Measurements from ENCODE around the gene REXO4.

REXO4 gene

GRCh38 chr9:133375724-133376654 is 41.8 kb downstream of the REXO4 start, which contains the start of the genes STKLD1 and SURF4:
TSS of gene STKLD1 (plus strand) at chr9:133376366. CDS start at chr9:133376474, 108 bp downstream.
TSS of gene SURF4 (minus strand) at chr9:133376060. CDS start at chr9:133375969, 91 bp downstream.
- TF ChIP-seq, protein P1, sequence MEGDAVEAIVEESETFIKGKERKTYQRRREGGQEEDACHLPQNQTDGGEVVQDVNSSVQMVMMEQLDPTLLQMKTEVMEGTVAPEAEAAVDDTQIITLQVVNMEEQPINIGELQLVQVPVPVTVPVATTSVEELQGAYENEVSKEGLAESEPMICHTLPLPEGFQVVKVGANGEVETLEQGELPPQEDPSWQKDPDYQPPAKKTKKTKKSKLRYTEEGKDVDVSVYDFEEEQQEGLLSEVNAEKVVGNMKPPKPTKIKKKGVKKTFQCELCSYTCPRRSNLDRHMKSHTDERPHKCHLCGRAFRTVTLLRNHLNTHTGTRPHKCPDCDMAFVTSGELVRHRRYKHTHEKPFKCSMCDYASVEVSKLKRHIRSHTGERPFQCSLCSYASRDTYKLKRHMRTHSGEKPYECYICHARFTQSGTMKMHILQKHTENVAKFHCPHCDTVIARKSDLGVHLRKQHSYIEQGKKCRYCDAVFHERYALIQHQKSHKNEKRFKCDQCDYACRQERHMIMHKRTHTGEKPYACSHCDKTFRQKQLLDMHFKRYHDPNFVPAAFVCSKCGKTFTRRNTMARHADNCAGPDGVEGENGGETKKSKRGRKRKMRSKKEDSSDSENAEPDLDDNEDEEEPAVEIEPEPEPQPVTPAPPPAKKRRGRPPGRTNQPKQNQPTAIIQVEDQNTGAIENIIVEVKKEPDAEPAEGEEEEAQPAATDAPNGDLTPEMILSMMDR (IDR thresholded peaks at IDR 0.05; ENCODE audit: low read depth, low read length, missing control alignments): no peak
- in situ Hi-C loops (cut with HindIII; ENCODE audit: low sequenced_read_pairs): loop anchor here (5.0 kb wide), 1 partner anchor 91 kb away; no protein-coding TSS in a partner anchor
- DNase-seq (ENCODE audit: low read depth): peak; percentile 88
- peak within 1 kb of the TSS; percentile 79 for H3K4me3 ChIP-seq (ENCODE audit: low read depth, low read length)

- TF ChIP-seq, protein P1 (IDR thresholded peaks at IDR 0.05; ENCODE audit: low read depth, low read length, missing control alignments): peak; percentile 13
- H3K4me3 ChIP-seq (ENCODE audit: low read depth, low read length): peak overlapping the region; percentile 79
- no peak for DNase-seq (ENCODE audit: low read depth)
- in situ Hi-C loops (cut with HindIII; ENCODE audit: low sequenced_read_pairs): loop anchor here (5.0 kb wide), 1 partner anchor 92 kb away; no protein-coding TSS in a partner anchor
These were observed 42.6 kb downstream of the REXO4 start for GRCh38 chr9:133375116-133375723.

DNA sequence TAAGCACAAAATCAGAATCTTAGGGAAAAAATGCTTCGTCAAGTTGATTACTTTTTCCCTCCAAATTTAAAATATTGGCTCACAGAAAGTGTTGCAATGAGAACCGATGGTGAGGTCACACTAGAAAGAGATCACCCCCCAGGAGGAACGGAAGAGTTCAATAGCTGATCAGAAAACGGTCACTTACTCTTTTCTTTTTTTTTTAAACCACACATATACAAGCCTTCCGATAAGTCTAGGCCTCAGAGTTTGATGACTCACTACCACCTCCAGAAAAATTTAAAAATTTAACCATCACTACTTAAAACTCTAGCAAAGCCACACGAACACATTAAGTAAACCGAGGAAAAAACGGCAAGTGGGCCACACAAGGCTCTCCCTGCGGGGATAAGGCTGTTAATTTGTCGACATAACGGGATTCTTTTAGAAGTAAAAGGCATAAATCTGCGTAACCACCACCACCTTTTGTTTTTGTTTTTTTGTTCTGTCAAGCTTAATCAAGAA is 43.1 kb downstream of the REXO4 start:
- peak overlapping the region; percentile 79 for H3K4me3 ChIP-seq (ENCODE audit: low read depth, low read length)
- in situ Hi-C loops (cut with HindIII; ENCODE audit: low sequenced_read_pairs): loop anchor here (5.0 kb wide), 2 partner anchors 43 to 93 kb away; partner anchors contain the start of gene REXO4
- DNase-seq (ENCODE audit: low read depth): peak; percentile 23

DNA sequence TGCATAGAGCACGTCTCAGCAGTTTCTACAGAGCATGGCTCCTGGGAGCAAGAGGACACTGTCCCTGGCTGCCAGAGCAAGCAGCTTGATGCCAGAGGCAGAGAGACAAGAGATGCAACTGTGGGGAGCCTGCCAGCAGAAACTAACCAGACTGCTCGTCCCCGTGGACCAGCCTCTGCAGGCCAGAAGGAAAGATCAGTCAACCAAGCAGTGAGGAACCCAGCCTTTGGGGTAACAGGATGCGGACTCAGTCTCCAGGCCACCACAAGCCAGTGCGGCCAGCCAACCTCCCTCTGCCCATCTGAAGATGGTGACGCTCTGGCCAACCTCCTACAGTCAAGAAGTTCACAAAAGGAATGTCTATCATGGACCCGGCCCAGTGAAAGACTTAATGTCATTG is 45.7 kb downstream of the REXO4 start:
- H3K4me3 ChIP-seq (ENCODE audit: low read depth, low read length): no peak overlapping the region
- DNase-seq (ENCODE audit: low read depth): no peak
- TF ChIP-seq, protein P1 (IDR thresholded peaks at IDR 0.05; ENCODE audit: low read depth, low read length, missing control alignments): no peak
- in situ Hi-C loops (cut with HindIII; ENCODE audit: low sequenced_read_pairs): loop anchor here (5.0 kb wide), 1 partner anchor 45 kb away; the partner anchor contains the start of gene REXO4

More for the DNA sequence above, 43.1 kb downstream of the REXO4 start:
- TF ChIP-seq, protein P1 (IDR thresholded peaks at IDR 0.05; ENCODE audit: low read depth, low read length, missing control alignments): no peak

- H3K4me3 ChIP-seq (ENCODE audit: low read depth, low read length): no peak overlapping the region
- no peak for DNase-seq (ENCODE audit: low read depth)
- in situ Hi-C loops (cut with HindIII; ENCODE audit: low sequenced_read_pairs): loop anchor here (5.0 kb wide), 1 partner anchor 46 kb away; the partner anchor contains the start of gene REXO4
- TF ChIP-seq, protein P1 (IDR thresholded peaks at IDR 0.05; ENCODE audit: low read depth, low read length, missing control alignments): no peak
These were observed 46.5 kb downstream of the REXO4 start for GRCh38 chr9:133371261-133371711.

DNA sequence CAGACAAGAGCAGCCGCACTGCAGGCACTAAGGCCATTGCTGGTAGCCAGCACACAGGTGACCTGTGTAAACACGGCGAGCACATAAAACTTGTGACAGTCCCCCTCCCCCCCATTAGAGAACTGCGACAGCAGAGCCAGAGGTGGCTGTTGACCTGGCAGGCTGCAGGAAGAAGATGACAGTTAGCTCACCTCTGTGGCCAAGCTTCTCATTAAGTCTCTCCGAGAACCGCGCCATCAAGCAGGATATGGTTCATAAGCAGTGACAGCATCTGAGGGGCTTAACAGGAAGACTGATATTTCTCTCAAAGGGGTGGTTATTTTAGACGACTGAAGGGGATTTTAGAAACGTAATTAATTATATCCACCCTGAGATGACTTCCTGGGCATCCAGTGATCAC is 47.1 kb downstream of the REXO4 start:
- H3K4me3 ChIP-seq (ENCODE audit: low read depth, low read length): no peak overlapping the region
- TF ChIP-seq, protein P1 (IDR thresholded peaks at IDR 0.05; ENCODE audit: low read depth, low read length, missing control alignments): no peak
- in situ Hi-C loops (cut with HindIII; ENCODE audit: low sequenced_read_pairs): loop anchor here (5.0 kb wide), 1 partner anchor 47 kb away; the partner anchor contains the start of gene REXO4
- no peak for DNase-seq (ENCODE audit: low read depth)
